SK-N-MC (cell line): Measurements from ENCODE around the gene HHAT.

Experiments
- DNase-seq: peaks from one replicate; pipeline ENCODE4 v3.0.0-alpha.2; 2011; ENCODE audit warnings: low read depth, low spot score
- H3K27ac ChIP-seq: fragments of 200-600 bp; sonication (generic); 2 replicates; pipeline ENCODE4 v1.5.1; 2016; ENCODE audit warnings: mixed run types
- H3K36me3 ChIP-seq: fragments of 200-600 bp; sonication (generic); 2 replicates; pipeline ENCODE4 v1.6.1; 2017; ENCODE audit warnings: antibody characterized with exemption, low read length, mixed read lengths; ENCODE audit not compliant: insufficient read depth
- H3K4me3 ChIP-seq: fragments of 200-600 bp; sonication (generic); 2 replicates; pipeline ENCODE4 v1.5.1; 2016
- H3K9ac ChIP-seq: fragments of 200-600 bp; sonication (generic); 2 replicates; pipeline ENCODE4 v1.8.0; 2017; ENCODE audit warnings: mixed run types, mixed read lengths; ENCODE audit not compliant: insufficient read length
- H3K9me3 ChIP-seq: fragments of 200-600 bp; sonication (generic); 2 replicates; pipeline ENCODE4 v1.6.1; 2017; ENCODE audit warnings: low read depth, mild to moderate bottlenecking, antibody characterized with exemption, low read length, moderate library complexity, mixed read lengths
- EZH2 ChIP-seq: fragments of 200-600 bp; sonication (generic); IDR thresholded peaks from one replicate; pipeline ENCODE4 v1.6.1; 2017; ENCODE audit warnings: antibody characterized with exemption
- FOXP2 ChIP-seq: optimal IDR thresholded peaks from 2 replicates; pipeline ENCODE3; 2011; ENCODE audit warnings: mild to moderate bottlenecking, moderate library complexity; ENCODE audit not compliant: insufficient read depth; ENCODE audit errors: extremely low read length, control extremely low read depth
- POLR2AphosphoS5 ChIP-seq: IDR thresholded peaks from 2 replicates; pipeline ENCODE4 v1.6.1; 2012; ENCODE audit warnings: mild to moderate bottlenecking, low read depth, low read length, borderline replicate concordance

Gene HHAT

DNA sequence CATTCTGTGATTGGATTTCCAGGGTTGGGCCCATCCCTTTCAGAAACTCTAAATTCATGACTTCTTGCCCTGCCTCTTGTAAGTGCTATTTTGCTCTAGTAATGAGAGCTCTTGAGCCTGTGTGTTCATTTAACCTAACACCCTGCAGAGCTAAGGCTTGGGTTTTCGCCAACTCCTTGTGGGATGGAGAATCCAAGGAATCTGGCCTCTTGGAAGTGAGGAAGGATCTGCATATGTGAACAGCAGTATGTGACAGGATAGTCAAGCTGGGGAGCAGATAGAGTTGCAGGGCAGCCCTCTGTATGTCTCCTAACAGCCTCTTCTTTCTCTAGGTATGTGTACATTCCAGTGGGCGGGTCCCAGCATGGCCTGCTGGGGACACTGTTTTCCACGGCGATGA, 258.9 kb downstream of the HHAT start:
- TF ChIP-seq POLR2AphosphoS5 (no peak), FOXP2 (no peak), EZH2 (no peak)
- H3K36me3 ChIP-seq, result no peaks in the 10 kb centered on the region
- no peak overlapping the region for H3K4me3 ChIP-seq
- H3K9me3 ChIP-seq, result no peaks in the 10 kb centered on the region
- H3K9ac ChIP-seq, result no peak overlapping the region
- no peak overlapping the region for H3K27ac ChIP-seq
- DNase-seq, result no peak

GRCh38 chr1:210588357-210588756, 259.7 kb downstream of the HHAT start:
- H3K9me3 ChIP-seq, result no peaks in the 10 kb centered on the region
- no peaks in the 10 kb centered on the region for H3K36me3 ChIP-seq
- H3K4me3 ChIP-seq, result no peak overlapping the region
- H3K27ac ChIP-seq, result no peak overlapping the region
- no peak overlapping the region for H3K9ac ChIP-seq
- TF ChIP-seq EZH2, result no peak
- no peak for TF ChIP-seq POLR2AphosphoS5
- no peak for TF ChIP-seq FOXP2
- DNase-seq, result no peak

DNA sequence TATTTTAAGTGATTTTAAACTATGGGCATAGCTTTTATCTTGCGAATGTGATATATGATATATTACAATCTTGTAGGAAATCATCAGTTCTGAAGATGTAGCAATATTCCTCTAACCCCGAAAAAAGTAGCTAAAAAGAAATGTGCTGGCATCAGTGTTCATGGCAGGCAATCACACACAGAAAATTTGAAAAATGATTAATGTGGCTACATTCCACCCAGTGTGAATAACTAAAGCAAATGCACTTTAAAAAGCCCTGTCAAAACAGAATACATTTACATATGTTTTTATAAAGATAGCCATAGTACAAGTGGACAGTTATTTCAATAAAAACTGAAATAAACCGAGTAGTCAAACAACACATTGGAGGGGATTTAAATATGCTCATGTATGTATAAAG, 260.2 kb downstream of the HHAT start:
- Histone ChIP-seq H3K36me3 (no peaks in the 10 kb centered on the region), H3K9me3 (no peaks in the 10 kb centered on the region), H3K4me3 (no peak overlapping the region), H3K27ac (no peak overlapping the region), H3K9ac (no peak overlapping the region)
- DNase-seq, result no peak
- TF ChIP-seq FOXP2 (no peak), POLR2AphosphoS5 (no peak), EZH2 (no peak)

GRCh38 chr1:210591214-210591613, 262.5 kb downstream of the HHAT start:
- Histone ChIP-seq H3K9me3 (no peaks in the 10 kb centered on the region), H3K4me3 (no peak overlapping the region), H3K36me3 (no peaks in the 10 kb centered on the region), H3K27ac (no peak overlapping the region), H3K9ac (no peak overlapping the region)
- no peak for DNase-seq
- TF ChIP-seq POLR2AphosphoS5 (no peak), EZH2 (no peak), FOXP2 (no peak)

DNA sequence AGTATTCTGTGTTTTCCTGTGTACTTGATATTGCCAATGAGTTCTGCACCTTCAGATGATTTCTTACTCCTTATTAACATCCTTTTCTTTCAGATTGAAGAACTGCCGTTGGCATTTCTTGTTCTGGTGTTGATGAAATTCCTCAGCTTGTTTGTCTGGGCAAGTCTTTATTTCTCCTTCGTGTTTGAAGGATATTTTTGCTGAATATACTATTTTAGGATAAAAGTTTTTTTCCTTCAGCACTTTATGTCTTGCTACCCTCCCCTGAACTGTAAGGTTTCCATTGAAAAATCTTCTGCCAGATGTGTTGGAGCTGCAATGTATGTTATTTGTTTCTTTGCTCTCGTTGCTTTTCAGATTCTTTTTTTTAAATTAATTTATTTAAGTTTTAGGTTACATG, 265.9 kb downstream of the HHAT start:
- Histone ChIP-seq H3K9me3 (no peaks in the 10 kb centered on the region), H3K36me3 (no peaks in the 10 kb centered on the region), H3K27ac (no peak overlapping the region), H3K9ac (no peak overlapping the region), H3K4me3 (no peak overlapping the region)
- TF ChIP-seq EZH2 (no peak), FOXP2 (no peak), POLR2AphosphoS5 (no peak)
- DNase-seq, result no peak

GRCh38 chr1:210596641-210597040, 267.9 kb downstream of the HHAT start:
- no peak for TF ChIP-seq EZH2
- H3K27ac ChIP-seq, result no peak overlapping the region

GRCh38 chr1:210597555-210598134, 268.9 kb downstream of the HHAT start:
- H3K36me3 ChIP-seq, result no peaks in the 10 kb centered on the region
- DNase-seq, result no peak
- H3K9ac ChIP-seq, result no peak overlapping the region
- no peak overlapping the region for H3K27ac ChIP-seq
- no peaks in the 10 kb centered on the region for H3K9me3 ChIP-seq
- TF ChIP-seq POLR2AphosphoS5 (no peak), EZH2 (no peak), FOXP2 (no peak)
- H3K4me3 ChIP-seq, result no peak overlapping the region

More at GRCh38 chr1:210596641-210597040, 267.9 kb downstream of the HHAT start:
- H3K4me3 ChIP-seq, result no peak overlapping the region
- DNase-seq, result no peak
- H3K9me3 ChIP-seq, result no peaks in the 10 kb centered on the region
- no peaks in the 10 kb centered on the region for H3K36me3 ChIP-seq
- H3K9ac ChIP-seq, result no peak overlapping the region

DNA sequence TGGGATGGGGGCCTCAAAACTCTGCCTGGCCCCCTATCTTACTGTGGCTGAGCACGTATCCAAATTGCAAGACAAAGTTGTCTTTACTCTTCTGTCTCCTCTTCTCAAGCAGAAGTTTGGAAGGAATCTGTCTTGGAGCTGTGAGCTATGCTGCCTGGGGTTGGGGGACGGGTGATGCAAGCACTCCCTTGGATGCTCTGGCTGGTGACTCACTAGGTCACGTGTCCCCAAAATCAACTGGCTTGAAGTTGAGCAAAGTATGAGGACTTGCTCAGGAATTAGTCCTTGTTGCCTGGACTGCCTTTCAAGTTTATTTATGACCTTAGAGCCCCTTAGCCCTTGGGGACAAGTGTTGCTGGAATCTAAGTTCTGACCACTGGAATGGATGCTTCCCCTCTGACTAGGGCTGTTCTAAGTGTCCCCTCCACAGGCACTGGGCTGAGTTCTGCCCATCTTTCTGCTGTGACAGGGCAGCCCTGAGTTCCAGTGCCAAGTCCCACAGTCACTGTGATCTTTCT, 269.5 kb downstream of the HHAT start:
- no peak for DNase-seq
- no peak overlapping the region for H3K9ac ChIP-seq

DNA sequence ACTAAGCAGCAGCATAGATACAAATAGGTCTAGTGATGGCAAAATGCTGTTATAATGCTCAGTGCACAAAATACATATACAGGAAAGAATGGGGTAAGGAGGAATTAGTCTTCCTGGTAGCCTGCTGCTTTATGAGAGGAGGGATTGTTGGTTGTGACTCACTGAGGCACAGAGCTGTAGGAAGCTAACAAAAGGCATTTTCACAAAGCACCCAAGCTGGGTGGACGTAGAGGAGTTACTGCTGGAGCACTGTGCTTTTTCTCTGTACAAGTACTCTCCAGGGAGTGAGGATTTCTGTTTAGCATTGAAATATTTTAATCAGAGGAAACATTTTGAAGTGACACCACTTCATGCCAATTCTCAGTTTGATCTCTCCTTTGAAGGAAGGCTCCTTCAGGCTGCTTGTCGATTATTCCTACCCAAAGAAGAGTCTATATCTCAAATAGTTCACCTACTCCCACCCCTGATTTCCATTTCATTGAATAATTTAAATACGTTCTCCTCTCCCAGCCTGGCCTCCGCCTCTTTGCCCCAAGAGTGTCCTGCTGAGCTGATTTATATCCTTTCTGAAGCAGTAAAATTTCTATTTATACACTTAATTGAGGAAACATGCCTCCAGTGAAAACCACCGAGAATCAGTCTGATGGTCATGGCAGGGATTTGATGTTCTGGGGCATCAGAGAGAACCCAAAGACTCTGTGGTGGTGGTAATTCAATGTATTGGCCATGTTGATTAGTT, 271.9 kb downstream of the HHAT start:
- no peaks in the 10 kb centered on the region for H3K36me3 ChIP-seq
- TF ChIP-seq FOXP2, result no peak
- TF ChIP-seq POLR2AphosphoS5, result no peak
- TF ChIP-seq EZH2, result no peak
- no peaks in the 10 kb centered on the region for H3K9me3 ChIP-seq
- no peak overlapping the region for H3K4me3 ChIP-seq
- H3K27ac ChIP-seq, result no peak overlapping the region
- no peak overlapping the region for H3K9ac ChIP-seq
- DNase-seq, result no peak

More for the DNA sequence above, 269.5 kb downstream of the HHAT start:
- no peak overlapping the region for H3K27ac ChIP-seq
- H3K9me3 ChIP-seq, result no peaks in the 10 kb centered on the region
- TF ChIP-seq FOXP2 (no peak), EZH2 (no peak), POLR2AphosphoS5 (no peak)
- H3K36me3 ChIP-seq, result no peaks in the 10 kb centered on the region
- H3K4me3 ChIP-seq, result no peak overlapping the region
